AG04450 (cell line): ENCODE measurements around the gene SETMAR. TPM values are rescaled to one million over a fixed set of nuclear protein-coding genes. Genes with fewer than 3 reads are reported as not detected.
A peak's percentile ranks its signal among the peaks of the same experiment; 100 is the strongest.

Source experiments
- CTCF ChIA-PET: fragments of 300-600, 350-600 bp; formaldehyde crosslinking; extraction: SDS; loops from one replicate; lab custom pipeline; 2022; ENCODE audit warnings: antibody characterized with exemption, inconsistent platforms; lab: Charles Lee
- POLR2A ChIA-PET: fragments of 350-600 bp; formaldehyde crosslinking; extraction: SDS; loops from one replicate; lab custom pipeline; 2021; ENCODE audit warnings: antibody characterized with exemption, inconsistent platforms; lab: Yijun Ruan, JAX
- DNase-seq: peaks from one replicate; pipeline ENCODE4 v3.0.0-alpha.2; 2011; ENCODE audit warnings: low read depth, low spot score
- H3K27ac ChIP-seq: one replicate; pipeline ENCODE4 v1.5.1; 2012; ENCODE audit warnings: low read depth, low read length, control low read depth
- H3K27me3 ChIP-seq: one replicate; pipeline ENCODE4 v1.6.0; 2012; ENCODE audit warnings: low read length; ENCODE audit not compliant: control insufficient read depth, insufficient read depth
- H3K4me3 ChIP-seq: 2 replicates; pipeline ENCODE4 v1.5.1; 2011; ENCODE audit warnings: mild to moderate bottlenecking, low read depth, low read length, control low read depth
- H3K9me3 ChIP-seq: 2 replicates; pipeline ENCODE4 v1.5.1; 2012; ENCODE audit warnings: low read length; ENCODE audit not compliant: control insufficient read depth, insufficient read depth
- polyA plus RNA-seq: library from polyadenylated mRNA; depleted of rRNA; stranded (reverse); fragments of >200 nt; gene quantifications from 2 replicates; pipeline ENCODE4 v1.2.3, GENCODE V29; 2011
- TF ChIP-seq, protein P1 (sequence below): IDR thresholded peaks from 2 replicates; pipeline ENCODE4 v1.5.1; 2011; ENCODE audit warnings: low read depth, low read length, control low read depth, inconsistent platforms

Gene SETMAR
- polyA plus RNA-seq, 1 experiment: 16.8 TPM

DNA sequence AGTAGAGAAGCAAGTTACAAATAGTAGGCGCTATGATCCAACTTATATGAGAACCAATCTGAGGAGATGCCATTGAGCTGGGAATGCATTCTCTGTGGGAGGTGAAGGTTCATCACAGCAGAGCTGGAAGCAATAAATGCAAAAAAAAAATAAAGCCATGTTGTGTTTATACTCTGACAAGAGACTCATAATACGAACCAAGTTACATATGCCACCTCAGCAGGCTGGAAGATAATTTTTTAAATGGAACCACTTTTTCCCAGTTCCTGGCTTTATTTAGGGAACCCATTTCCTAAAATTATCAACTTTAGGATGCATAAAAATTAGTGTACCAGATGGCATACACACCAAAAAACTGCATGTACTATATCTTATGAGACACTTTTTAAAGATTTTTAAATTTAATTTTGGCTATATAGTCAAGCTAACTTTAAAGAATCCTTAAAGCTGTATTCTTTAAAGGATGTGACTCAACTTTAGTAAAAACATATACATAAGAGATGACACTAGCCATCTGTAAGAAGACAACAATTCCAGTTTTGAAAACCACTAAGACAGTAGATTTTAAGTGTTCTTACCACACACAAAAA, 23.6 kb upstream of the SETMAR start:
- ChIA-PET POLR2A (no interaction called here), CTCF (interaction anchor here (1.5 to 2.6 kb wide), 3 partner anchors 7 to 1080 kb away, joined by 4 to 12 read pairs (median 7); no protein-coding TSS in a partner anchor)
- TF ChIP-seq, protein P1, sequence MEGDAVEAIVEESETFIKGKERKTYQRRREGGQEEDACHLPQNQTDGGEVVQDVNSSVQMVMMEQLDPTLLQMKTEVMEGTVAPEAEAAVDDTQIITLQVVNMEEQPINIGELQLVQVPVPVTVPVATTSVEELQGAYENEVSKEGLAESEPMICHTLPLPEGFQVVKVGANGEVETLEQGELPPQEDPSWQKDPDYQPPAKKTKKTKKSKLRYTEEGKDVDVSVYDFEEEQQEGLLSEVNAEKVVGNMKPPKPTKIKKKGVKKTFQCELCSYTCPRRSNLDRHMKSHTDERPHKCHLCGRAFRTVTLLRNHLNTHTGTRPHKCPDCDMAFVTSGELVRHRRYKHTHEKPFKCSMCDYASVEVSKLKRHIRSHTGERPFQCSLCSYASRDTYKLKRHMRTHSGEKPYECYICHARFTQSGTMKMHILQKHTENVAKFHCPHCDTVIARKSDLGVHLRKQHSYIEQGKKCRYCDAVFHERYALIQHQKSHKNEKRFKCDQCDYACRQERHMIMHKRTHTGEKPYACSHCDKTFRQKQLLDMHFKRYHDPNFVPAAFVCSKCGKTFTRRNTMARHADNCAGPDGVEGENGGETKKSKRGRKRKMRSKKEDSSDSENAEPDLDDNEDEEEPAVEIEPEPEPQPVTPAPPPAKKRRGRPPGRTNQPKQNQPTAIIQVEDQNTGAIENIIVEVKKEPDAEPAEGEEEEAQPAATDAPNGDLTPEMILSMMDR: no peak
- H3K4me3 ChIP-seq: no peak overlapping the region
- no peaks in the 10 kb centered on the region for H3K27me3 ChIP-seq
- no peaks in the 10 kb centered on the region for H3K9me3 ChIP-seq
- no peak overlapping the region for H3K27ac ChIP-seq
- no peak for DNase-seq

DNA sequence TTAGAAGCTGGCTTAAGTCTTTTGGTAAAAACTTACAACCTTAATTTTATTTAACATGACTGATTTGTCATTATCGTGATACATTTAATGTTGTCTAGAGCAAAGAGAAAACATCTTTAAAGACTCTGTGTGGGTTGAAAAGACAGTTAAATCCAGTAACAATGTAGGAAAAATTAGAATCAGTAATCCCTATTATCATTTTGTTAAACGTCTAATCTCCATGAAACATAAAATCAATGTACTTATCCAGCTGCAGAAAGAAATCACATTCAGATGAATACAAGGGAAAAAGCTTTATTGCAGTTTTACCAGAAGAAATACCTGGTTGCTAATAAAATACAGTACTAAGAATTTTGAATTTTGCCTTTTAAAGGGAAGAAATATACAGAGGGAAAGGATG, 21.2 kb upstream of the SETMAR start:
- POLR2A ChIA-PET: no interaction called here
- H3K4me3 ChIP-seq: no peak overlapping the region
- no peaks in the 10 kb centered on the region for H3K27me3 ChIP-seq
- CTCF ChIA-PET: interaction anchor here (0.6 kb wide), 1 partner anchor 337 kb away, joined by 3 read pairs; no protein-coding TSS in a partner anchor
- H3K27ac ChIP-seq: no peak overlapping the region
- H3K9me3 ChIP-seq: no peaks in the 10 kb centered on the region
- TF ChIP-seq, protein P1: no peak
- no peak for DNase-seq

DNA sequence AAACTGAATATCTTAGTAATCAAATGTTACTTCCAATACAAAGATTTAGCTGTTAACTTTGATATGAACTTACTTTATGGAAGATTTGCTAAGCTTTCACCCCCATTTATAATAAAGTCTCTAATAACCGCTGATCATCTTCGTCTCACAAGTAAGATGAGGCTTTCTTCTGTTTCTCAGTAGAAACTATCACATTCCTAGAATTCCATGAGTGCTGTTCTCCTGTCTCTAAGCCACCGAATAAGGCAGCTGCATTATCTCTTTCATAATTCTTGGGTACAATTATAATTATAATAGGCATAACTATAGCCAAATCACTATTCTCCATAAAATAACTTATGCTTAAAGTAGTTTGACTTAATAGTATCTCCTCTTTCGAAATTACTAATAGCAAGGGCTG, 18.3 kb upstream of the SETMAR start:
- Histone ChIP-seq H3K4me3 (no peak overlapping the region), H3K9me3 (no peaks in the 10 kb centered on the region), H3K27me3 (no peaks in the 10 kb centered on the region), H3K27ac (no peak overlapping the region)
- POLR2A ChIA-PET: no interaction called here
- TF ChIP-seq, protein P1: no peak
- CTCF ChIA-PET: interaction anchor here (1.5 to 5.3 kb wide), 4 partner anchors 10 to 1084 kb away, joined by 3 to 32 read pairs (median 10); no protein-coding TSS in a partner anchor
- no peak for DNase-seq

DNA sequence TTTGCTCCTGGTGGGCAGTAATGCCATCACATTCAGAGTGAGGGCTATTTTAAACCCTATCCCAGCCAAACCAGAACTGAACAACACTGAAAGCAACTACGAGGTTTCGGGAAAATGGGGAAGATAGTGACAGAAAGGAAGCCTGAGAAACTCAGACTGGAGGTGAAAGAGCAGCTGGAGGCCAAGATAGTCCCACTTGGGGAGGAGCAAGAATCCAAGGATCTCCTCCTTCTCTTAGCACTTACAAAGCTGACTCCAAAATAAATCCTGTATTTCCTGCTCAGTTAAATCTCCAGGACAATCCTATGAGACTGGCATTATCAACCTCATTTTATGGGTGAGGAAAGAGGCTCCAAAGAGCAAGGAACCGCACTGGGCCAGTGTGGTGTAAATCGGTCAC, 14.1 kb upstream of the SETMAR start:
- Histone ChIP-seq H3K9me3 (no peaks in the 10 kb centered on the region), H3K27ac (no peak overlapping the region), H3K4me3 (no peak overlapping the region), H3K27me3 (no peaks in the 10 kb centered on the region)
- ChIA-PET POLR2A (no interaction called here), CTCF (interaction anchor here (0.5 to 2.9 kb wide), 6 partner anchors 9 to 1092 kb away, joined by 3 to 12 read pairs (median 8); no protein-coding TSS in a partner anchor)
- TF ChIP-seq, protein P1: no peak
- DNase-seq: no peak

DNA sequence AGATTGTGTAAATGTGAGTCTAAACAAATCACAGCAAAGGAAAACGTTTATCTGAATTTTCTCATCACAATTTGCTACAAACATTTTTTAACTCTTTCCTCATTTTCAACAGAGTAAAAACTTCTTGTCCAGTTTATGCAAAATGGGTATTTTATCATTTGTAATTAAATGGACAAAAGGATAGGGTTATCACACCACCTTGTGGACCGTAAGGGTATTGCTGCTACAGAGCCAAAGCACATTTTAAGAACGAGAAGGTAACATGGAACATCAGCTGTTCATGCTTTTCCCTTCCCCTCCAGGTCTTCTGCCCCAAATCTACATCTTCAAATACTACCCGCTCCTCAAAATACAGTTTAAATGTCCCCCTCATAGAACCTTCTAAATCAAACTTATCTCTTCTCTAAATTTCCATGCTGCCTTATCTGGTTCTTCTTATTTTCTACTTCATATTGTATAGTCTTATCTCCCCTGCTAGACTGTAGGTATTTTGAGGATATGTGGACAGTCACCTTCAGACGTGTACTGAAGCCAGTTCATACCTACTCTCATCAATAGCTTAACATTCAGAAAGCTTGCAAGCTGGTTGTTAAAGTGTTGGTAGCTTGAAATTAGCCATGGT, 12.8 kb upstream of the SETMAR start:
- Histone ChIP-seq H3K27me3 (no peaks in the 10 kb centered on the region), H3K27ac (no peak overlapping the region), H3K9me3 (no peaks in the 10 kb centered on the region), H3K4me3 (no peak overlapping the region)
- TF ChIP-seq, protein P1: peak; percentile 93
- DNase-seq: no peak
- POLR2A ChIA-PET: no interaction called here
- CTCF ChIA-PET: interaction anchor here (0.5 to 3.9 kb wide), 20 partner anchors 9 to 1097 kb away, joined by 3 to 74 read pairs (median 4); no protein-coding TSS in a partner anchor
